Tracheal epithelial cell (primary cell): Measurements from ENCODE around the gene STXBP4. TPM values are rescaled to one million over a fixed set of nuclear protein-coding genes. Genes with fewer than 3 reads are reported as not detected.

ENCODE experiments used
- total RNA-seq: library from RNA; depleted of rRNA; stranded (reverse); fragments of >200 nt; gene quantifications from 2 replicates; pipeline ENCODE4 v1.2.1, GENCODE V29; 2014

The STXBP4 gene, protein sequence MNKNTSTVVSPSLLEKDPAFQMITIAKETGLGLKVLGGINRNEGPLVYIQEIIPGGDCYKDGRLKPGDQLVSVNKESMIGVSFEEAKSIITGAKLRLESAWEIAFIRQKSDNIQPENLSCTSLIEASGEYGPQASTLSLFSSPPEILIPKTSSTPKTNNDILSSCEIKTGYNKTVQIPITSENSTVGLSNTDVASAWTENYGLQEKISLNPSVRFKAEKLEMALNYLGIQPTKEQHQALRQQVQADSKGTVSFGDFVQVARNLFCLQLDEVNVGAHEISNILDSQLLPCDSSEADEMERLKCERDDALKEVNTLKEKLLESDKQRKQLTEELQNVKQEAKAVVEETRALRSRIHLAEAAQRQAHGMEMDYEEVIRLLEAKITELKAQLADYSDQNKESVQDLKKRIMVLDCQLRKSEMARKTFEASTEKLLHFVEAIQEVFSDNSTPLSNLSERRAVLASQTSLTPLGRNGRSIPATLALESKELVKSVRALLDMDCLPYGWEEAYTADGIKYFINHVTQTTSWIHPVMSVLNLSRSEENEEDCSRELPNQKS
- total RNA-seq, result 4.3 and 5.5 TPM in 2 replicates

GRCh38 chr17:54968262-54968987 is at the start of gene STXBP4, which contains the start of gene COX11:
TSS of gene STXBP4 (plus strand) at chr17:54968765. CDS start at chr17:54986220, 17,455 bp downstream.
TSS of gene COX11 (minus strand) at chr17:54968654. CDS start at chr17:54968646, 8 bp downstream.

Other genes starting within 250 kb of the STXBP4 start
- gene TOM1L1, start 67.9 kb upstream of the STXBP4 start, total RNA-seq, result 62.0 and 77.4 TPM in 2 replicates
- 28.1 and 83.9 TPM in 2 replicates for gene COX11, start 111 bp upstream of the STXBP4 start, total RNA-seq